GM23338 (cell line): ENCODE data around the gene GRM8. TPM values are rescaled to one million over a fixed set of nuclear protein-coding genes. Genes with fewer than 3 reads are reported as not detected.

ENCODE experiments used
- ATAC-seq: fragments of 200-7000 bp; cut with Tn5 transposase; 3 replicates; pipeline ENCODE4 v1.9.1; 2020
- DNase-seq: peaks from one replicate; pipeline ENCODE4 v3.0.0-alpha.2; 2015; ENCODE audit warnings: low spot score
- H2AFZ ChIP-seq: fragments of 200-600 bp; sonication (generic); 2 replicates; pipeline ENCODE4 v1.8.0; 2016; ENCODE audit warnings: antibody characterized with exemption, mild to moderate bottlenecking, moderate library complexity
- H3F3A ChIP-seq: fragments of 200-600 bp; sonication (generic); replicated peaks from 2 replicates; pipeline ENCODE4 v1.8.0; 2017; ENCODE audit warnings: antibody characterized with exemption, mixed run types, low read depth
- H3K27ac ChIP-seq: fragments of 200-600 bp; sonication (generic); 2 replicates; pipeline ENCODE4 v1.6.1; 2016; ENCODE audit warnings: low read depth
- H3K27me3 ChIP-seq: fragments of 200-600 bp; sonication (generic); 2 replicates; pipeline ENCODE4 v1.8.0; 2016; ENCODE audit warnings: mild to moderate bottlenecking, mixed run types, moderate library complexity; ENCODE audit not compliant: insufficient read depth
- H3K36me3 ChIP-seq: fragments of 200-600 bp; sonication (generic); 2 replicates; pipeline ENCODE4 v1.8.0; 2016; ENCODE audit warnings: mild to moderate bottlenecking; ENCODE audit not compliant: insufficient read depth
- H3K4me1 ChIP-seq: fragments of 200-600 bp; sonication (generic); 2 replicates; pipeline ENCODE4 v1.8.0; 2016; ENCODE audit warnings: mild to moderate bottlenecking, moderate library complexity; ENCODE audit not compliant: insufficient read depth
- H3K4me2 ChIP-seq: fragments of 200-600 bp; sonication (generic); 2 replicates; pipeline ENCODE4 v1.7.1; 2017; ENCODE audit warnings: mixed run types
- H3K4me3 ChIP-seq: fragments of 200-600 bp; sonication (generic); 2 replicates; pipeline ENCODE4 v1.6.1; 2016; ENCODE audit warnings: mixed run types
- H3K79me2 ChIP-seq: fragments of 200-600 bp; sonication (generic); replicated peaks from 2 replicates; pipeline ENCODE4 v1.8.0; 2017; ENCODE audit warnings: mild to moderate bottlenecking; ENCODE audit not compliant: insufficient read depth
- H3K9me2 ChIP-seq: fragments of 200-600 bp; sonication (generic); 2 replicates; pipeline ENCODE4 v1.8.0; 2017; ENCODE audit not compliant: insufficient read depth
- H4K20me1 ChIP-seq: fragments of 200-600 bp; sonication (generic); replicated peaks from 2 replicates; pipeline ENCODE4 v1.8.0; 2017; ENCODE audit warnings: mild to moderate bottlenecking; ENCODE audit not compliant: insufficient read depth
- H3K27ac Mint-ChIP-seq: 2 replicates; pipeline ENCODE4 v1.8.0; 2020; ENCODE audit warnings: inconsistent platforms, mild to moderate bottlenecking, moderate library complexity, mixed read lengths
- H3K27me3 Mint-ChIP-seq: 3 replicates; pipeline ENCODE4 v1.8.0; 2022; ENCODE audit warnings: low read depth, mild to moderate bottlenecking, moderate library complexity, mixed read lengths, inconsistent platforms; ENCODE audit not compliant: insufficient read depth, poor library complexity
- H3K36me3 Mint-ChIP-seq: 3 replicates; pipeline ENCODE4 v1.8.0; 2021; ENCODE audit warnings: low read depth, mild to moderate bottlenecking, inconsistent platforms, moderate library complexity, mixed read lengths
- H3K4me1 Mint-ChIP-seq: 3 replicates; pipeline ENCODE4 v1.8.0; 2020; ENCODE audit warnings: mild to moderate bottlenecking, inconsistent platforms, mixed read lengths
- H3K4me3 Mint-ChIP-seq: 3 replicates; pipeline ENCODE4 v1.8.0; 2021; ENCODE audit warnings: moderate library complexity, mild to moderate bottlenecking, inconsistent platforms, mixed read lengths
- H3K9me3 Mint-ChIP-seq: 3 replicates; pipeline ENCODE4 v1.8.0; 2020; ENCODE audit warnings: moderate library complexity, mild to moderate bottlenecking, inconsistent platforms, mixed read lengths
- CREB1 ChIP-seq: fragments of 250-450 bp; sonication (Bioruptor Pico); IDR thresholded peaks from 2 replicates; pipeline ENCODE4 v1.5.0; 2020; ENCODE audit warnings: low read depth, mild to moderate bottlenecking, moderate library complexity
- CTCF ChIP-seq, 2 experiments: fragments of 200-600 bp in 1 of 2; sonication (generic) in 1 of 2; conservative IDR thresholded peaks; 2 replicates each; pipeline versions ENCODE4 v1.5.1 to v1.6.1; 2016 to 2017; ENCODE audit warnings: antibody characterized with exemption in 2 of 2, low read depth in 2 of 2, mild to moderate bottlenecking in 2 of 2, moderate library complexity in 1 of 2
- ETS1 ChIP-seq: IDR thresholded peaks from 2 replicates; pipeline ENCODE4 v1.6.1; 2016; ENCODE audit warnings: antibody characterized with exemption
- EZH2phosphoT487 ChIP-seq: fragments of 200-600 bp; sonication (generic); IDR thresholded peaks from one replicate; pipeline ENCODE4 v1.8.1; 2018; ENCODE audit warnings: antibody characterized with exemption; ENCODE audit not compliant: unreplicated experiment
- JUNB ChIP-seq: IDR thresholded peaks from one replicate; pipeline ENCODE4 v1.6.1; 2016; ENCODE audit warnings: antibody characterized with exemption; ENCODE audit not compliant: unreplicated experiment
- POLR2AphosphoS5 ChIP-seq: IDR thresholded peaks from 2 replicates; pipeline ENCODE4 v1.6.1; 2016; ENCODE audit warnings: antibody characterized with exemption, low read depth
- STAT1 ChIP-seq: IDR thresholded peaks from one replicate; pipeline ENCODE4 v1.6.1; 2016; ENCODE audit warnings: antibody characterized with exemption; ENCODE audit not compliant: unreplicated experiment
- ZNF114 ChIP-seq: fragments of 250-450 bp; sonication (Bioruptor Pico); IDR thresholded peaks from 2 replicates; pipeline ENCODE4 v1.5.0; 2020; ENCODE audit warnings: mild to moderate bottlenecking, moderate library complexity
- ZNF331 ChIP-seq: fragments of 250-450 bp; sonication (Bioruptor Pico); IDR thresholded peaks from 2 replicates; pipeline ENCODE4 v1.5.0; 2020; ENCODE audit warnings: low read depth, mild to moderate bottlenecking, moderate library complexity
- ZNF462 ChIP-seq: fragments of 250-450 bp; sonication (Bioruptor Pico); IDR thresholded peaks from 2 replicates; pipeline ENCODE4 v1.5.0; 2020; ENCODE audit warnings: mild to moderate bottlenecking, moderate library complexity
- polyA plus RNA-seq: library from polyadenylated mRNA; unstranded; fragments of >200 nt; fragmentation: Nextera tagmentation; extraction: Ambion mirVana; gene quantifications from 2 replicates; pipeline ENCODE4 v1.2.1, GENCODE V29; 2016
- total RNA-seq: library from RNA; depleted of rRNA; stranded (reverse); fragments of >200 nt; shearing (Covaris generic); gene quantifications from 2 replicates; pipeline ENCODE4 v1.2.3, GENCODE V29; 2014

The GRM8 gene
- total and polyA plus RNA-seq, 2 experiments from 2014 or later, result 1.9 to 6.6 TPM

GRCh38 chr7:127119517-127119916 is 133.2 kb downstream of the GRM8 start:
- H3K4me3 Mint-ChIP-seq, result no peak overlapping the region
- Histone ChIP-seq H3K27me3 (no peaks in the 10 kb centered on the region), H3K9me2 (no peaks in the 10 kb centered on the region), H2AFZ (no peak overlapping the region), H3F3A (no peaks in the 10 kb centered on the region), H3K27ac (no peak overlapping the region), H3K36me3 (no peaks in the 10 kb centered on the region), H3K4me3 (no peak overlapping the region), H3K4me2 (no peak overlapping the region), H3K4me1 (peaks cover 15% of the 10 kb centered on the region), H3K79me2 (no peaks in the 10 kb centered on the region), H4K20me1 (no peaks in the 10 kb centered on the region)
- H3K36me3 Mint-ChIP-seq, result no peaks in the 10 kb centered on the region
- no peaks in the 10 kb centered on the region for H3K9me3 Mint-ChIP-seq
- DNase-seq (no peak), ATAC-seq (no peak)
- H3K4me1 Mint-ChIP-seq, result peaks cover 26% of the 10 kb centered on the region
- H3K27ac Mint-ChIP-seq, result no peak overlapping the region
- H3K27me3 Mint-ChIP-seq, result peaks cover 2% of the 10 kb centered on the region
- TF ChIP-seq ZNF331 (CRISPR knock-in tag) (no peak), CTCF (conservative IDR thresholded peaks at IDR 0.05; ENCODE audit: low read depth in 2 of 2) (no peak), POLR2AphosphoS5 (no peak), ZNF114 (CRISPR knock-in tag) (no peak)

GRCh38 chr7:127114742-127115265 is 137.9 kb downstream of the GRM8 start:
- H3K79me2 ChIP-seq, result no peaks in the 10 kb centered on the region
- TF ChIP-seq STAT1 (no peak), EZH2phosphoT487 (no peak), CTCF (conservative IDR thresholded peaks at IDR 0.05; ENCODE audit: low read depth in 2 of 2) (no peak), ZNF331 (CRISPR knock-in tag) (no peak), ETS1 (no peak), ZNF462 (CRISPR knock-in tag) (no peak), CREB1 (CRISPR knock-in tag) (no peak), JUNB (no peak)
- H4K20me1 ChIP-seq, result no peaks in the 10 kb centered on the region
- Mint-ChIP-seq H3K27me3 (no peaks in the 10 kb centered on the region), H3K27ac (no peak overlapping the region), H3K36me3 (no peaks in the 10 kb centered on the region), H3K9me3 (no peaks in the 10 kb centered on the region), H3K4me1 (peaks cover 14% of the 10 kb centered on the region), H3K4me3 (no peak overlapping the region)
- no peak for DNase-seq
- no peak overlapping the region for H2AFZ ChIP-seq
- no peaks in the 10 kb centered on the region for H3K36me3 ChIP-seq
- H3K4me3 ChIP-seq, result no peak overlapping the region
- H3K4me1 ChIP-seq, result peaks cover 12% of the 10 kb centered on the region; the same call in 1 of the 2 replicates
- no peaks in the 10 kb centered on the region for H3K27me3 ChIP-seq
- no peak overlapping the region for H3K27ac ChIP-seq
- H3K4me2 ChIP-seq, result no peak overlapping the region
- H3K9me2 ChIP-seq, result peaks cover 7% of the 10 kb centered on the region; the same call in 1 of the 2 replicates
- no peaks in the 10 kb centered on the region for H3F3A ChIP-seq
- ATAC-seq, result no peak
